Measurements from ENCODE around the gene CSPG5. TPM values are rescaled to one million over a fixed set of nuclear protein-coding genes. Genes with fewer than 3 reads are reported as not detected.
A peak's percentile ranks its signal among the peaks of the same experiment; 100 is the strongest.

CSPG5 gene, protein sequence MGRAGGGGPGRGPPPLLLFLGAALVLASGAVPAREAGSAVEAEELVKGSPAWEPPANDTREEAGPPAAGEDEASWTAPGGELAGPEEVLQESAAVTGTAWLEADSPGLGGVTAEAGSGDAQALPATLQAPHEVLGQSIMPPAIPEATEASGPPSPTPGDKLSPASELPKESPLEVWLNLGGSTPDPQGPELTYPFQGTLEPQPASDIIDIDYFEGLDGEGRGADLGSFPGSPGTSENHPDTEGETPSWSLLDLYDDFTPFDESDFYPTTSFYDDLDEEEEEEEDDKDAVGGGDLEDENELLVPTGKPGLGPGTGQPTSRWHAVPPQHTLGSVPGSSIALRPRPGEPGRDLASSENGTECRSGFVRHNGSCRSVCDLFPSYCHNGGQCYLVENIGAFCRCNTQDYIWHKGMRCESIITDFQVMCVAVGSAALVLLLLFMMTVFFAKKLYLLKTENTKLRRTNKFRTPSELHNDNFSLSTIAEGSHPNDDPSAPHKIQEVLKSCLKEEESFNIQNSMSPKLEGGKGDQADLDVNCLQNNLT
- total RNA-seq, result 1 to 10 TPM in 1 of 4 donors, under 1 TPM in 3; 0.54 to 1.8 (median 0.68) TPM

DNA sequence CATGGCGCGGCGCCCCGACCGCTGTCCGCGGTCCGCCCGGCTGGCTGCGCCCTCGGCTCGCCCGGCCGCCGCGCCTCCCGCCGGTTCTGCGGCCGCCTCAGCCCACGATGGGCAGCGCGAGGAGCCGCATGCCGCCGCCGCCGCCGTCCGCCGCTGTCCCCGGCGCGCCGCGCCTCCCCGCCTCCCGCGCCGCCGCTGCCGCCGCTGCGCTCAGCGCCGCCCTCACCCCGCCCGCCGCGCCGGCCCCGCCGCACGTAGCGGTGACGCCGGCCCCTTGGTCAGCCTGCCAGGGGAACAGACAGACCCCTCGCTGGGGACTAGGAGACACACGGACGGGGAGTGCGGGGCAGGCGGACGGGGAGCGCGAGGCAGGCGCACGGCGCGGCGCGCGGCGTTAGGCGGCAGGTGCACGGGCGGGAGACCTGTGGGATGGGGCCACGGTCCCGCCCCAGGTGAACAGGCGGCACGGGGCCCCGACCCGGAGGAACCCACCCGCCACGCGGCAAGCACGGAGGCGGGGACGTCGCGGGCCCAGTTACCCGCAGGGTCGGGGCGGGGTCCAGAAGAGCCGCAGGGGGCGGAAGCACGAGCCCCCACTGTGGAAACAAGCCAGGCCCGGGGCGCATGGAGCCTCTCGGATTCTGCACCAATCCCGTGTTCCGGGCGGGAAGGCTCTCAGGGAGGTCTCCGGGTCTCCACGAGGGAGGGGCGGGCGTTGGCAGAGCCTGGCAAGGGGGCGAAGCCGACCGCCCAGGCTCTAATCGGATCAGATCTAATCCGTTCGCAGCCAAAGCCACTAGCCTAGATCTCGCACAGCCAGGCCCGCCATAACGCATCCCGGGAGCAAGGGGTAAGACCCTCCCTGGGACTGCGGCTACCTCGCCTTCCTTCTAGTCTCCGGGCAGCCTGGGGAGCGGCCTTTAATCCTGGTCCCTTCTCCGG lies at the start of gene CSPG5:
Gene CSPG5 (minus strand): TSS at position 175 of the 942 bp plus-strand sequence. CDS start 172 bp downstream, at position 3.
- no peaks in the 10 kb centered on the region for H3K36me3 ChIP-seq
- intact Hi-C loops (cut with DNase I), result no loop called here
- no peaks in the 10 kb centered on the region for H3K27me3 ChIP-seq
- TF ChIP-seq POLR2A (IDR thresholded peaks at IDR 0.05), result no peak
- TF ChIP-seq, protein P1, sequence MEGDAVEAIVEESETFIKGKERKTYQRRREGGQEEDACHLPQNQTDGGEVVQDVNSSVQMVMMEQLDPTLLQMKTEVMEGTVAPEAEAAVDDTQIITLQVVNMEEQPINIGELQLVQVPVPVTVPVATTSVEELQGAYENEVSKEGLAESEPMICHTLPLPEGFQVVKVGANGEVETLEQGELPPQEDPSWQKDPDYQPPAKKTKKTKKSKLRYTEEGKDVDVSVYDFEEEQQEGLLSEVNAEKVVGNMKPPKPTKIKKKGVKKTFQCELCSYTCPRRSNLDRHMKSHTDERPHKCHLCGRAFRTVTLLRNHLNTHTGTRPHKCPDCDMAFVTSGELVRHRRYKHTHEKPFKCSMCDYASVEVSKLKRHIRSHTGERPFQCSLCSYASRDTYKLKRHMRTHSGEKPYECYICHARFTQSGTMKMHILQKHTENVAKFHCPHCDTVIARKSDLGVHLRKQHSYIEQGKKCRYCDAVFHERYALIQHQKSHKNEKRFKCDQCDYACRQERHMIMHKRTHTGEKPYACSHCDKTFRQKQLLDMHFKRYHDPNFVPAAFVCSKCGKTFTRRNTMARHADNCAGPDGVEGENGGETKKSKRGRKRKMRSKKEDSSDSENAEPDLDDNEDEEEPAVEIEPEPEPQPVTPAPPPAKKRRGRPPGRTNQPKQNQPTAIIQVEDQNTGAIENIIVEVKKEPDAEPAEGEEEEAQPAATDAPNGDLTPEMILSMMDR (IDR thresholded peaks at IDR 0.05), result no peak
- 1 to 25% methylated on average over 10 to 15 of the region's 121 CpGs for WGBS, 2 donors
- peak; percentile 27 for DNase-seq
- H3K4me3 ChIP-seq (replicated peaks in 1 of 3), result peak within 1 kb of the TSS in 2 of 3 donors; percentile 22 to 60
- peaks cover 7 to 15% of the 10 kb centered on the region in 2 donors for H3K4me1 ChIP-seq
- no peaks in the 10 kb centered on the region for H3K9me3 ChIP-seq
- H3K27ac ChIP-seq, result no peak within 1 kb of the TSS

DNA sequence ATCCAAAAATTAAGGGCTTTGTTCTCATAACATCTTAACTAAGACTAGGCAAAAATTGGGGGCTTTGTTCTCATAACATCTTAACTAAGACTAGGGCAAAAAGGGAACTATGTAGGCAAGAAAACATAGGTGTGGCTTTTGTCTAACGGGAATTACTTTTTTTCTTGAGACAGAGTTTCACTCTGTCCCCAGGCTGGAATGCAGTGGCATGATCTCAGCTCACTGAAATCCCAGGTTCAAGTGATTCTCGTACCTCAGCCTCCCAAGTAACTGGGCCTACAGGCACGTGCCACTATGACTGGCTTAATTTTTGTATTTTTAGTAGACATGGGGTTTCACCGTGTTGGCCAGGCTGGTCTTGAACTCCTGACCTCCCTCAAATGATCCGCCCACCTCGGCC lies 49.8 kb upstream of the CSPG5 start:
- no peak for DNase-seq
- TF ChIP-seq, protein P1 (IDR thresholded peaks at IDR 0.05), result no peak
- TF ChIP-seq POLR2A (IDR thresholded peaks at IDR 0.05), result no peak
- WGBS, 2 donors, result 90 to 93% methylated on average over 6 of the region's 6 CpGs
- Histone ChIP-seq H3K27ac (no peak overlapping the region), H3K9me3 (no peaks in the 10 kb centered on the region), H3K4me3 (replicated peaks in 1 of 3) (no peak overlapping the region), H3K36me3 (peaks cover 0 to 6% of the 10 kb centered on the region in 2 donors), H3K4me1 (no peaks in the 10 kb centered on the region), H3K27me3 (no peaks in the 10 kb centered on the region)
- intact Hi-C loops (cut with DNase I), result no loop called here

DNA sequence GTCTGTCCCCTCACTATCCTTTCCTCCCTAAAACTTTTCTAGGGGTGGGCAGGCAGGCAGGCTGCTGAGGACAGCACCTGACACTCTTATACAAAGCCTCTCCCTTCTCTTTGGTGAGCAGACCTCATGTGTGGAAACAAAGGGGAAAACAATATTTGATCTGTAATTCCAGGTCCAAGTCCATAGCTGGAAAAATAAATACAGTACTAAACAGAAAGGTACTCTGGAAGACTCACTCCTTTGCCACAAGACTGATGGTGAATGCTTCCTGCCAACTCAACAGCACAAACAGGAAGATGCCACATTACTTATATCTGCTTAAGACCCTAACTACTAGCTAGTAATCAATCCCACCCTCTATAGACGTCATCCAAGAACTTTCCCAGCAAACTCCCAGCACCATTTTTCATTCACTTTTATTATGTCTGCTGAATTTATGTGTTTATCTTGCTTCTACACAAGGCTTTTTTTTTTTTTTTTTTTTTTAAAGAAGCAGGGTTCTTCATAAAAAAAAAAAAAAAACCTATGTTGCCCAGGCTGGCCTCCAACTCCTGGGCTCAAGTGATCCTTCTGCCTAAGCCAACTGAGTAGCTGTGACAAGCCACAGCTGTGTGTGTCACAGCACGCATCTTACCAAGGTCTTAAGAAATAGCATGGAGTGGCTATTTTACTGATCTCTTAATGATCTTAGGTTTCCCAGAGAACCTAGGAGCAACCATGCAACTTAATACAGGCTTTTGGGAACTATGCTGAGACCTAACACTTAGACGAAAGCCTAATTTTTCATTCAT lies 44.2 kb upstream of the CSPG5 start:
- DNase-seq, result no peak
- Histone ChIP-seq H3K9me3 (no peaks in the 10 kb centered on the region), H3K4me3 (replicated peaks in 1 of 3) (no peak overlapping the region), H3K36me3 (peaks cover 9 to 12% of the 10 kb centered on the region in 2 donors), H3K27ac (no peak overlapping the region), H3K27me3 (no peaks in the 10 kb centered on the region), H3K4me1 (no peaks in the 10 kb centered on the region)
- TF ChIP-seq, protein P1 (IDR thresholded peaks at IDR 0.05), result no peak
- no peak for TF ChIP-seq POLR2A (IDR thresholded peaks at IDR 0.05)
- intact Hi-C loops (cut with DNase I), result no loop called here
- 95 to 96% methylated on average over 3 of the region's 3 CpGs for WGBS, 2 donors

DNA sequence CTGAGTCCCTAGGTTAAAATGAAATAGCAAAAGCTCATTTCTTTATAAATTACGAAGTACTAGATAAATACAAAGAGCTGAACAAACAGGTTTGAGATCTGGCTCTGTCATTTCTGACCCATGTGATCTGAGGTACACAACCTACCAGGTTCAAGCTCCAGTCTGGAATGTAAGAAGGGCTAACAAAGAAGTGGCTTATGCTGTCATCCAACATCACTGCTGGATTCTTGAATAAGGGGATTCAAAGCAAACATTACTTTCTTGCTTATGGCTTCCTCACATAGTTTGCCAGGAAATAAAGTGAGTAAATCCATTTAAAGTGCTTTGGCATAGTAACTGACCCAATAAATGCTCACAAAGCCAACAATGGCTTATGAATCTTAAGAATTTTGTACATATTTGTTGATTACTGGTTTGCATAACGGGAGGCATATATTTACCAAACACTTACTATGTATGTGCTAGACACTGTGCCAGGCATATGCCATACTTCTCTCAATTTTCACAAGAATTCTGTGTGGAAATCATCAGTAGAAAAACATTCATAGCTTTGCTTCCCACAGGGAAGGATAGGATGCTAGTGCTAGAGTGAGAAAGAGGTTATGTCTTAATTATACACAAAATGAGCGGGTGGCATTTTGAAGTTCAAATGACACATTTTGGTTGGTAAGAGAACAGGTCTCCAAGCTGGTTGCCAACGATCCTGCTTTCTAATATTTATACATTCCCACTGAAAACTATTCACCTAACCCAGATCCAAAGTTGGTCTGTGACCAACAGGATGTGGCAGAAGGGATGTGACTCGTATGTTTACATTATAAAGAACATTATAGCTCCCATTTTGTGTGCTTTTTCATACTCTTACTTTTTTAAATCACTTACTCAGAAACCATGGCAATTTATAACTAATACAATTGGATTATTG lies 38.7 kb upstream of the CSPG5 start:
- no peaks in the 10 kb centered on the region for H3K9me3 ChIP-seq
- H3K36me3 ChIP-seq, result peaks cover 9 to 12% of the 10 kb centered on the region in 2 donors
- TF ChIP-seq, protein P1 (IDR thresholded peaks at IDR 0.05), result no peak
- TF ChIP-seq POLR2A (IDR thresholded peaks at IDR 0.05), result no peak
- no peaks in the 10 kb centered on the region for H3K27me3 ChIP-seq
- intact Hi-C loops (cut with DNase I), result no loop called here
- H3K4me1 ChIP-seq, result peaks cover 9 to 11% of the 10 kb centered on the region in 2 donors
- DNase-seq, result no peak
- no peak overlapping the region for H3K4me3 ChIP-seq (replicated peaks in 1 of 3)
- 76 to 86% methylated on average over 5 of the region's 5 CpGs for WGBS, 2 donors
- H3K27ac ChIP-seq, result no peak overlapping the region
